ENCODE measurements around the gene CDH20. TPM values are rescaled to one million over a fixed set of nuclear protein-coding genes. Genes with fewer than 3 reads are reported as not detected.

CDH20 gene
- total RNA-seq, 1 donor from 2014 or later = under 0.01 TPM

DNA sequence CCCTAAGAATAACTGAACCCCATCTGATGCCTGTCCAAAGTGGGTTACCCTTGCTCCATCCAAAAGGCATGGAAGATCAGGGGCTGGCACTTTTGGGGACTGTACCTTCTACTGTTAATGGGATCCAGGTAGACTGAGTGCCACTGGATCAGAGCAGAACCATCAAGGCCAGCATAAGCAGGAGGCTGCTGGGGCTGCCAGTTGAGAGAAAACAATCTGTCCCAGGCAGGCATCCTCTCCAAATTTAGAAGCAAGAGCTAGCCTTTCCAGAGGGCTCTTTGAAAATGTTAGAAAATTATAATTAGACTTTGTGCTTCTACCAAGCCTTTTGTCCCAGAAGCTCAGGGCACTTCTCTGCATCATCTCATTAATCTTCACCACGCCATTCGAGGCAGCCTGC is 245.6 kb downstream of the CDH20 start:
- DNase-seq = no peak

- DNase-seq = peak; percentile 70
Measured at GRCh38 chr18:61579581-61579980, 246.4 kb downstream of the CDH20 start.

DNA sequence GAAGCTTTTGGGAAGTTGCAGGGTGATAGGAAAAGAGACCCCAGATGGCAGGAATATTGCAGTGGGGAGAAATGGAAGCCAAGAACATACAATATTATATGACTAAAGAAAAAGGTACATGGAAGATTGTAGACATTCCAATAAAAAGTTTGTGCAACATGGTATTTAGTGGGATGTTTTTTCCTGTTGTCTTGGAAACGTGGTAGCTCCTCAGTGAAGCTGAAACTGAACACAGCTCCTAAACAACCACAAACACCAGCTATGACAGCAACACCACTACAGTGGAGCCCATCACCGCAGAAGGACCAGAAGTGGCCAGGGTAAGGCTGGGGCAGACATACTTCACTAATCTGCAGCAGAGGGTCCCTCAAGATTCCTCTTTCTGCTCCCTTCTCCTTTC is 246.8 kb downstream of the CDH20 start:
- DNase-seq = peak; percentile 48

GRCh38 chr18:61581578-61582201 is 248.5 kb downstream of the CDH20 start:
- peak; percentile 83 for DNase-seq

GRCh38 chr18:61582202-61582710 is 249.0 kb downstream of the CDH20 start:
- DNase-seq = no peak

DNA sequence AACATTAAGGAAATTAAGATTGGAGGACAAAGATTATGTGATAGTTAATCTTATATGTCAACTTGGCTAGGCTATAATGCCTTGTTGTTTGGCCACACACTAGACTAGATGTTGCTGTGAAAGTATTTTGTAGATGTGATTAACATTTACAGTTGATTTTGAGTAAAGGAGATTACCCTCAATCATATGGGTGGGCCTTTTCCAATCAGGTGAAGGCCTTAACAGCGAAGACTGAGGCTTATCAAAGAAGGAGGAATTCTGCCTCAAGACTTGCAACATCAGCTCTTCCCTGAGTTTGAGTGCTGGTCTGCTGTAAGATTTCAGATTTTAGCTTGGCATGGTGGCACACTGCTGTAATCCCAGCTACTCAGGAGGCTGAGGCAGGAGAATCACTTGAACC is 250.3 kb downstream of the CDH20 start:
- no peak for DNase-seq

DNA sequence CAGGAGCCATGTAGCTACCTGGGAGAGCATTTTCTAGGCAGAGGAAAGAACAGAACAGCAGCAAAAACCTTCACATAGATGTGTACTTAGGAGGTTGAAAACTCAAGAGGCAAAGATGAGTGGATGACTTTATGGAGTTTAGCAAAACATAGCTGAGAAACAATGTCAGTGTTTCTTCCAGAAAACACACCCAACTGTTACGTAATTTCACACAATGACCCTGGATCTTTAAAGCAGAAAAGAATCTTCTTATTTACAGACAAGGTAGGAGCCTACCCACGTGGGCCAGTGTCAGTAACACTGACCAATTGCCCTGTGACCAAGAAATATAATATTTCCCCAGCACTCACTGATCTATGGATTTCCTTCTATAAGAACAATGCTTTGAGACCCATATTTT is 254.6 kb downstream of the CDH20 start:
- DNase-seq = no peak

GRCh38 chr18:61589053-61589723 is 256.0 kb downstream of the CDH20 start:
- DNase-seq = no peak

GRCh38 chr18:61589724-61590065 is 256.5 kb downstream of the CDH20 start:
- peak; percentile 78 for DNase-seq

GRCh38 chr18:61591253-61591652 is 258.0 kb downstream of the CDH20 start:
- DNase-seq = no peak

- DNase-seq = no peak
Measured at GRCh38 chr18:61595615-61596251, 262.5 kb downstream of the CDH20 start.

DNA sequence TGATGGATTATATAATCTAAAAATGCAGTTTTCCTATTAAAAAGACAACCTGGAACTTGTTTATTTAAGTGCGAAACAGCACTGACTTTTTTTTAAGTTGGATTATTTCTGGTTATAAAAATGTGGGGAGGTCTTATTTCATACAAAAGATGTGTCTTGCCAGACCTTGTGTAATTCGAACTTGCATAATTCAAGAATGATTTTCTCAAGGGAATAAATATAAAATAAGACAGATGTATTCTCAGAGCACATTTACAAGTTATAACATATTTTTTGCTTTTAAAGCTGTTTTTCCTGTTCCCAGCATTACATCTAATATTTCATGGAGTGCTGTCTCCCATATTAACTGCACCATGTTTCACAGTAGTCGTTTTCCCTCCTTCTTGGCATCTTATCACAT is 263.1 kb downstream of the CDH20 start:
- no peak for DNase-seq

DNA sequence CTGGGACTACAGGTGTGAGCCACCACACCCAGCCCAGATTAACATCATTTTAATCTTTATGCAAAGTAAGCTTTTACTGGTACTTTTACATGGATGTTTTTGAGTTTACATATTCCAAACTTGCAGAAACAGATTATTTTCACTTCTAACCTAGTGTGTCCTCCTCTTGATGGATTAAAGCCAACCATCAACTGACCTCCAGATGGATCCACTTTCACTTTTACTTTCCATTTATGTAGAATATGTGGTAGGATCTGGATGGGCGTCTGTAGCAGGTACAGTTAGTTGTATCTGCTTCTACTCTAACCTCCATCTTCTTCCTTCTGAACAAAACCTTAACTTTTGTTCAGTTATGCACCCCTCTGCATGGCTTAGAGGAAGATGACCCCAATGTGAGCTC is 264.1 kb downstream of the CDH20 start:
- no peak for DNase-seq

DNA sequence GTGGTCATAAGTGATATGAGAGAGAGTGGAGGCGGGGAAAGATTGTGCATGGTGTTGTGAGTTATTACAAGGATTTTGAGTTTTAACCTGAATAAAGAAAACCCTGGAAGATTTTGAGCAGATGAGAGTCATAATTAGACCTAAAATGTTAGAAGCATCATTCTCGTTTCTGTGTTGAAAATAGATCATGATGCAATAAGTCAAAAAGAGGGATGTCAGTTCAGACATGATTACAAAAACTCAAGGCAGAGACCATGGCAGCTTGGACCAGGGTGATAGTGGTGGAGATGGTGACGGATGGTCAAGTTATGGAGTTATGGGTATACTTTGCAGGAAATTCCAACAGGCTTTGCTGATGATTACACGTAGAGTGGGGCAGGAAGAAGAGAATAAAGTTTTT is 267.2 kb downstream of the CDH20 start:
- DNase-seq = no peak

- DNase-seq = peak; percentile 51
Measured at GRCh38 chr18:61602836-61603235, 269.6 kb downstream of the CDH20 start.
